ENCODE measurements around the gene PLCE1. TPM values are rescaled to one million over a fixed set of nuclear protein-coding genes. Genes with fewer than 3 reads are reported as not detected.

The PLCE1 gene
- total and polyA plus RNA-seq, 4 donors: 15.5 to 24.6 (median 21.6) TPM

DNA sequence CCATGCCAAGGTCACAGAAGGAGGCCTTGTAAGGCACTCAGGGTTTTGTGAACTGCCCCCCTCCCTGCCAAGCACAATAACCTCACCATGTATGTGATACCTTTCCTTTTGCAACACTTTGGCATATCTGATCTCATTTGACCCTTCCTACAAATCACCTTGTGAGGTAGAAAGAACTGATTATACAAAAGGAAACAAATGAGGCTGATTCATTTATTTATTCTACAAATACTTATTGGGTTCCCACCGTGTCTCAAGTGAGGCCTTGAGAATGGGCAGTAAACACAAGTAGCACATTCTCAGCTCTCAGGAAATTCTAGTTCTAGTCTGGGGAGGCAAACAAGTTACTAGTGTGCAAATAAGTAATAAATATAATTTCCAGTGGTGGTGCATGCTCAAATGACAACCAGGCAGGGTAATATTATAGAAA lies 19.6 kb downstream of the PLCE1 start:
- Histone ChIP-seq H3K27ac (ENCODE audit: low read depth, low read length) (no peak overlapping the region), H3K9me3 (ENCODE audit: control insufficient read depth, insufficient read depth, low read length) (peaks cover 6% of the 10 kb centered on the region), H3K4me1 (ENCODE audit: control insufficient read depth, insufficient read depth, low read length) (no peaks in the 10 kb centered on the region), H3K27me3 (ENCODE audit: control insufficient read depth, insufficient read depth, low read length) (no peaks in the 10 kb centered on the region), H3K4me3 (ENCODE audit: low read depth, low read length) (no peak overlapping the region), H3K36me3 (ENCODE audit: control insufficient read depth, insufficient read depth, low read length) (peaks cover under 1% of the 10 kb centered on the region)
- DNase-seq (ENCODE audit: low read depth in 4 of 6, low spot score in 6 of 6): no peak
- WGBS (ENCODE audit: insufficient coverage): no CpG with 5 or more reads among the region's 1 CpG

DNA sequence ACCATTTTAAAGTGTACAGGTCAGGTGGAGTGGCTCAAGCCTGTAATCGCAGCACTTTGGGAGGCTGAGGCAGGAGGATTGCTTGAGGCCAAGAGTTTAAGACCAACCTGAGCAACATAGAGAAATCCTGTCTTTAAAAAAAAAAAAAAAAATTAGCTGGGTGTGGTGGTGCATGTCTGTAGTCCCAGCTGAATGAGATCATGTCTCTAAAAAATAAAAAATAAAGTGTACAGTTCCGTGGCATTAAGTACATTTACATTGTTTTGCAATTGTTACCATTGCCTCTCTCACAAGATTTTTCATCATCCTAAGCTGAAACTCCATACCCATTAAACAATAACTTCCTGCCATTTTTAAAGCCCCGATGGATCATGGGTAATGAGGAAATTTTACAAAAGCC lies 20.6 kb downstream of the PLCE1 start:
- Histone ChIP-seq H3K27me3 (ENCODE audit: control insufficient read depth, insufficient read depth, low read length) (no peaks in the 10 kb centered on the region), H3K4me1 (ENCODE audit: control insufficient read depth, insufficient read depth, low read length) (no peaks in the 10 kb centered on the region), H3K27ac (ENCODE audit: low read depth, low read length) (no peak overlapping the region), H3K9me3 (ENCODE audit: control insufficient read depth, insufficient read depth, low read length) (peaks cover 6% of the 10 kb centered on the region), H3K36me3 (ENCODE audit: control insufficient read depth, insufficient read depth, low read length) (no peaks in the 10 kb centered on the region), H3K4me3 (ENCODE audit: low read depth, low read length) (no peak overlapping the region)
- no peak for DNase-seq (ENCODE audit: low read depth in 4 of 6, low spot score in 6 of 6)
- WGBS (ENCODE audit: insufficient coverage): no CpG with 5 or more reads among the region's 3 CpGs

DNA sequence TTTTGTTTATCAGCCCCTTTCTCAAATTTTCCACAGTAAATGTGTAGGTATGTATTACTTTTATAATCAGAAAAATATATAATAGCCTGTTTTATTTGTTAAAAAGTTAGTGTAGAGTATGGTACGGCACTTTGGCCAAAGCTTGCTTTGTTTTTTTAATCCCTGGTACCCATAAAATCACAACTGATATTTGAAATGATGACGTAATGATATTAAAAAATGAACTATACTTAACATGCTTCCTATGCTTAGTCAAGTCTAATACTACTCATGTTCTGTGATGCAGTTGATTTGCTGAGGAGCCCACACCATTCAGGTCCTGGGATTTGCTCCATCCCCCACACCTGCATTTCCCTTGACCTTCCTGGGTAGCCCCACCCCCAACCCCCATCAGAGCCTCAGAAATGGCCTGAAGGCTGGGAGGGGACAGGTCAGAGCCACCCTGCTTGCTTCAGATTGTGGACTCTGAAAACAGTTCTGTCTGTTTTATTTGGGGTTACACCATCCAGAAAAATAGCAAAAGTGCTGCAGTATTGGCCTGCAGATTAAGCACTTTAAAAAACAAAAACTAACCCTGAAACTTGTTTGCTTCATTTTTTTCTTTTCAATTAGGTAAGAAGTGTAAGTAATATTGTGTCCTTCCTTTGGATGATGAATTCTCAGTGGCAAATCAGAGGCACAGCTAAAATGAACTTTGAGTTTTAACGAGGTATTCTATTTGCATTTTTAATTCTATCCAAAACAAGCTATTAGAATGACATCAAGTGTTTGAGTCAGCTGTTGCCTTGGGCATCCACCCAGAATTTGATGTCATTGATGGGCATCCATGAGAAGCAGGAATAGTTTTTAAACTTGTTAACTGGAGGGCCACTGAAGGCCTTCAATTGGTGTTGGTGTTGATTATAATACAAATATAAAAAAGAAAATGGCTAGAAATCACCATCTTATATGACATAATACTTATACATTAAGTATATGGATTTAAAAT lies 23.3 kb downstream of the PLCE1 start:
- H3K36me3 ChIP-seq (ENCODE audit: control insufficient read depth, insufficient read depth, low read length): no peaks in the 10 kb centered on the region
- H3K27ac ChIP-seq (ENCODE audit: low read depth, low read length): peak overlapping the region; percentile 22
- H3K9me3 ChIP-seq (ENCODE audit: control insufficient read depth, insufficient read depth, low read length): no peaks in the 10 kb centered on the region
- WGBS (ENCODE audit: insufficient coverage): no CpG with 5 or more reads among the region's 3 CpGs
- peak in 2 of 6 donors; percentile 52 to 80 for DNase-seq (ENCODE audit: low read depth in 4 of 6, low spot score in 6 of 6)
- no peak overlapping the region for H3K4me3 ChIP-seq (ENCODE audit: low read depth, low read length)
- no peaks in the 10 kb centered on the region for H3K27me3 ChIP-seq (ENCODE audit: control insufficient read depth, insufficient read depth, low read length)
- no peaks in the 10 kb centered on the region for H3K4me1 ChIP-seq (ENCODE audit: control insufficient read depth, insufficient read depth, low read length)

- 65% methylated on average over 2 of the region's 3 CpGs for WGBS (ENCODE audit: insufficient coverage)
- no peaks in the 10 kb centered on the region for H3K4me1 ChIP-seq (ENCODE audit: control insufficient read depth, insufficient read depth, low read length)
- no peak overlapping the region for H3K27ac ChIP-seq (ENCODE audit: low read depth, low read length)
Measured at GRCh38 chr10:94018107-94018506, 24.4 kb downstream of the PLCE1 start.

DNA sequence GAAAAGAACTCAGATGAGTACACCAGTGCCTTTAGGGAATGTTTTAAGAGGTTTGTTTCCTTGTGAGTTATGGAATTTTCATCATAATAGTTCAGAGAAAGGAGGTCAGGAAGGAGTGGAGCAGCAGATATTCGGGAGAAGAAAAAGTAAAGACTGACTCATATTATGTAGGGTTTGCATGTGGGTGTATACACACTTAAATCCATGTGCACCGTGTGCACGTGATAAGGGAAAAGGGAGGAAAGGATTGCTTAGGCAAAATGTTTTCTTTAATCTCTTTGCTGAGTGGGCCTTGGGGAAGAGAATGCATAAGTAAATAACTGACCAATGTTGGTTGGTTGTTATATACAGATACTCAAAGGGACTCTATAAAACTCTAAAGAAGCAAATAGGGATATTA lies 30.2 kb downstream of the PLCE1 start:
- Histone ChIP-seq H3K4me1 (ENCODE audit: control insufficient read depth, insufficient read depth, low read length) (no peaks in the 10 kb centered on the region), H3K27ac (ENCODE audit: low read depth, low read length) (no peak overlapping the region), H3K9me3 (ENCODE audit: control insufficient read depth, insufficient read depth, low read length) (peaks cover 6% of the 10 kb centered on the region), H3K27me3 (ENCODE audit: control insufficient read depth, insufficient read depth, low read length) (no peaks in the 10 kb centered on the region), H3K4me3 (ENCODE audit: low read depth, low read length) (no peak overlapping the region), H3K36me3 (ENCODE audit: control insufficient read depth, insufficient read depth, low read length) (no peaks in the 10 kb centered on the region)
- WGBS (ENCODE audit: insufficient coverage): 50% methylated on average over 2 of the region's 3 CpGs
- no peak for DNase-seq (ENCODE audit: low read depth in 4 of 6, low spot score in 6 of 6)

More at GRCh38 chr10:94018107-94018506, 24.4 kb downstream of the PLCE1 start:
- Histone ChIP-seq H3K36me3 (ENCODE audit: control insufficient read depth, insufficient read depth, low read length) (no peaks in the 10 kb centered on the region), H3K9me3 (ENCODE audit: control insufficient read depth, insufficient read depth, low read length) (no peaks in the 10 kb centered on the region), H3K27me3 (ENCODE audit: control insufficient read depth, insufficient read depth, low read length) (no peaks in the 10 kb centered on the region), H3K4me3 (ENCODE audit: low read depth, low read length) (no peak overlapping the region)
- no peak for DNase-seq (ENCODE audit: low read depth in 4 of 6, low spot score in 6 of 6)

- no peak for DNase-seq (ENCODE audit: low read depth in 4 of 6, low spot score in 6 of 6)
- H3K27me3 ChIP-seq (ENCODE audit: control insufficient read depth, insufficient read depth, low read length): no peaks in the 10 kb centered on the region
- H3K4me1 ChIP-seq (ENCODE audit: control insufficient read depth, insufficient read depth, low read length): no peaks in the 10 kb centered on the region
- no peaks in the 10 kb centered on the region for H3K36me3 ChIP-seq (ENCODE audit: control insufficient read depth, insufficient read depth, low read length)
- no peak overlapping the region for H3K4me3 ChIP-seq (ENCODE audit: low read depth, low read length)
- H3K9me3 ChIP-seq (ENCODE audit: control insufficient read depth, insufficient read depth, low read length): peaks cover 10% of the 10 kb centered on the region
- no peak overlapping the region for H3K27ac ChIP-seq (ENCODE audit: low read depth, low read length)
Measured at GRCh38 chr10:94024407-94024806, 30.7 kb downstream of the PLCE1 start.

DNA sequence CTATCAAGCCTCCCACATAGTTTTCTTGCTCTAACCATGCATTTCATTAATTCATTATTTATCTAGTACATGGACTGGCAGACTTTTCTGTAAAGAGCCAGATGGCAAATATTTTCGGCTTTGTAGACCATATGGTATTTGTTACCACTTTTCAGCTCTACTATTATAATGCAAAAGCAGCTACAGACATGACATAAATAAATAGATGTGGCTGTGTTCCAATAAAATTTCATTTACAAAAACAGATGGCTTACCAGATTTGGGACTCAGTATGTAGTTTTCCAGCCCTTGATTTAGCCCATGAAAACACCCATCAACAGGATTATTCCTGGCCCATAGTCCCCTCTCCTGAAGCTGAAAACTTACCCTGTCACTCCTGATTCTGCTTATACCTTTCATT lies 32.1 kb downstream of the PLCE1 start:
- H3K27ac ChIP-seq (ENCODE audit: low read depth, low read length): no peak overlapping the region
- H3K9me3 ChIP-seq (ENCODE audit: control insufficient read depth, insufficient read depth, low read length): peaks cover 16% of the 10 kb centered on the region
- no peaks in the 10 kb centered on the region for H3K36me3 ChIP-seq (ENCODE audit: control insufficient read depth, insufficient read depth, low read length)
- peak in 1 of 6 donors; percentile 56 for DNase-seq (ENCODE audit: low read depth in 4 of 6, low spot score in 6 of 6)
- no peaks in the 10 kb centered on the region for H3K27me3 ChIP-seq (ENCODE audit: control insufficient read depth, insufficient read depth, low read length)
- no peak overlapping the region for H3K4me3 ChIP-seq (ENCODE audit: low read depth, low read length)
- WGBS (ENCODE audit: insufficient coverage): no CpG with 5 or more reads among the region's 1 CpG
- H3K4me1 ChIP-seq (ENCODE audit: control insufficient read depth, insufficient read depth, low read length): no peaks in the 10 kb centered on the region

DNA sequence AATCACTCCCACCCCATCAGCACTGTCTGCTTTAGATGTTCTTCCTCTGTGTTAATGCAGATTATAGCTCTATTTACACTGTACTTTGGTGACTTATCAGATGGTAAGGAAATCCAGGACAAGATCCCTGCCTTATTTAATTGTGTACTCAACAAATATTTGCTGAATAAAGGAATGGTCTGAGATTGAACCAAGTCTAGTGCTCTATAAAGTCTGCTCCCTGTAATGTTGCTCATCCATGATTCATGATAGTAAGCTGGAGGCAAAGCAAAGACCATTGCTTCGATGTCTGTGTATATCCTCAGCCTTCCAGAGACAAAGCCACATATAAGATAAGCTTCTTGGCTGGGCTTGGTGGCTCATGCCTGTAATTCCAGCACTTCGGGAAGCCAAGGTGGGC lies 33.5 kb downstream of the PLCE1 start:
- H3K9me3 ChIP-seq (ENCODE audit: control insufficient read depth, insufficient read depth, low read length): peaks cover 19% of the 10 kb centered on the region
- no peaks in the 10 kb centered on the region for H3K27me3 ChIP-seq (ENCODE audit: control insufficient read depth, insufficient read depth, low read length)
- no peak for DNase-seq (ENCODE audit: low read depth in 4 of 6, low spot score in 6 of 6)
- 100% methylated on average over 1 of the region's 2 CpGs for WGBS (ENCODE audit: insufficient coverage)
- H3K36me3 ChIP-seq (ENCODE audit: control insufficient read depth, insufficient read depth, low read length): no peaks in the 10 kb centered on the region
- H3K27ac ChIP-seq (ENCODE audit: low read depth, low read length): no peak overlapping the region
- no peak overlapping the region for H3K4me3 ChIP-seq (ENCODE audit: low read depth, low read length)
- H3K4me1 ChIP-seq (ENCODE audit: control insufficient read depth, insufficient read depth, low read length): no peaks in the 10 kb centered on the region

DNA sequence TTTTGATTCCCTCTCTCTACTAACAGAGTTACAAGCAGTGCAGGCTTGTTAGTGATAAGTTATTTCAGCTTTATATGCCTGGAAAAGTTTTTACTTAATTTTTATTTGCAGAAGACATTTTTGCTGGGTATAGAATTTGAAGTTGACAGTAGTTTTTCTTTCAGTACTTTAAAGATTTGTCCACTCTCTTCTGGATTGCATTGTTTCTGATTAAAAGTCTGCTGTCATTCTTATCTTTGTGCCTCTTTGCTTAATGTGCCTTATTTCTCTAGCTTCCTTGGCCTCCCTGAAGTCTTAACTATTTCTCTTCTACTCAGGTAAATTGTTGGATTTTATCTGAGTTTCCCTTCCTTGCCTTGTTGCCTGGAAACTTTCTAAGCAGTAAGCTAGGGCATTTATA lies 36.2 kb downstream of the PLCE1 start:
- Histone ChIP-seq H3K36me3 (ENCODE audit: control insufficient read depth, insufficient read depth, low read length) (no peaks in the 10 kb centered on the region), H3K4me1 (ENCODE audit: control insufficient read depth, insufficient read depth, low read length) (no peaks in the 10 kb centered on the region)
- DNase-seq (ENCODE audit: low read depth in 4 of 6, low spot score in 6 of 6): no peak

More for the DNA sequence above, 36.2 kb downstream of the PLCE1 start:
- no peak overlapping the region for H3K27ac ChIP-seq (ENCODE audit: low read depth, low read length)
- H3K4me3 ChIP-seq (ENCODE audit: low read depth, low read length): no peak overlapping the region
- no peaks in the 10 kb centered on the region for H3K27me3 ChIP-seq (ENCODE audit: control insufficient read depth, insufficient read depth, low read length)
- H3K9me3 ChIP-seq (ENCODE audit: control insufficient read depth, insufficient read depth, low read length): peaks cover 19% of the 10 kb centered on the region

Data from spinal cord (tissue), 10 donors.